Smooth muscle cell (in vitro differentiated cells): Measurements from ENCODE around the gene OPCML. TPM values are rescaled to one million over a fixed set of nuclear protein-coding genes. Genes with fewer than 3 reads are reported as not detected.
A peak's percentile ranks its signal among the peaks of the same experiment; 100 is the strongest.

Experiments used
- DNase-seq: peaks from one replicate; lab custom pipeline; 2025; ENCODE audit not compliant: unreplicated experiment; lab: John Stamatoyannopoulos, UW
- H2AFZ ChIP-seq: fragments of 200-600 bp; sonication (generic); 2 replicates; pipeline ENCODE4 v1.6.0; 2016; ENCODE audit warnings: antibody characterized with exemption, low read depth, mild to moderate bottlenecking
- H3F3A ChIP-seq: fragments of 200-600 bp; sonication (generic); 2 replicates; pipeline ENCODE4 v1.6.0; 2017; ENCODE audit warnings: antibody characterized with exemption, low read depth
- H3K27ac ChIP-seq: fragments of 200-600 bp; sonication (generic); 2 replicates; pipeline ENCODE4 v1.5.1; 2016; ENCODE audit warnings: low read depth, mild to moderate bottlenecking
- H3K27me3 ChIP-seq: fragments of 200-600 bp; sonication (generic); 2 replicates; pipeline ENCODE4 v1.6.1; 2016; ENCODE audit warnings: low read depth, mild to moderate bottlenecking
- H3K36me3 ChIP-seq: fragments of 200-600 bp; sonication (generic); 2 replicates; pipeline ENCODE4 v1.5.1; 2016; ENCODE audit warnings: low read depth
- H3K4me1 ChIP-seq: fragments of 200-600 bp; sonication (generic); 2 replicates; pipeline ENCODE4 v1.5.1; 2016; ENCODE audit warnings: low read depth
- H3K4me2 ChIP-seq: fragments of 200-600 bp; sonication (generic); 2 replicates; pipeline ENCODE4 v1.6.0; 2016; ENCODE audit warnings: mild to moderate bottlenecking
- H3K4me3 ChIP-seq: fragments of 200-600 bp; sonication (generic); 2 replicates; pipeline ENCODE4 v1.5.1; 2016; ENCODE audit warnings: mild to moderate bottlenecking
- H3K79me2 ChIP-seq: fragments of 200-600 bp; sonication (generic); 2 replicates; pipeline ENCODE4 v1.6.0; 2016; ENCODE audit warnings: low read depth, mild to moderate bottlenecking
- H3K9ac ChIP-seq: fragments of 200-600 bp; sonication (generic); 2 replicates; pipeline ENCODE4 v1.6.0; 2016; ENCODE audit warnings: low read depth
- H3K9me3 ChIP-seq: fragments of 200-600 bp; sonication (generic); replicated peaks from 2 replicates; pipeline ENCODE4 v1.5.1; 2016; ENCODE audit warnings: low read depth
- H4K20me1 ChIP-seq: fragments of 200-600 bp; sonication (generic); 2 replicates; pipeline ENCODE4 v1.6.0; 2016; ENCODE audit warnings: low read depth
- WGBS: methylation state at CpG from one replicate; pipeline ENCODE4 v1.1.7; 2016; ENCODE audit warnings: low lambda C conversion rate; 5-methylcytosine and 5-hydroxymethylcytosine counted together
- polyA plus RNA-seq: library from polyadenylated mRNA; unstranded; fragments of >200 nt; fragmentation: Nextera tagmentation; extraction: Ambion mirVana; gene quantifications from 2 replicates; pipeline ENCODE4 v1.2.1, GENCODE V29; 2016
- total RNA-seq: library from RNA; depleted of rRNA; stranded (reverse); fragments of >200 nt; gene quantifications from 2 replicates; pipeline ENCODE4 v1.2.3, GENCODE V29; 2014
- TF ChIP-seq, protein P1 (sequence below): fragments of 200-600 bp; sonication (generic); IDR thresholded peaks from 2 replicates; pipeline ENCODE4 v1.5.1; 2017; ENCODE audit warnings: borderline replicate concordance, mild to moderate bottlenecking, antibody characterized with exemption; ENCODE audit not compliant: insufficient read depth, poor library complexity, severe bottlenecking

Gene OPCML
- total and polyA plus RNA-seq, 2 experiments from 2014 or later, result 0.42 to 0.58 TPM

DNA sequence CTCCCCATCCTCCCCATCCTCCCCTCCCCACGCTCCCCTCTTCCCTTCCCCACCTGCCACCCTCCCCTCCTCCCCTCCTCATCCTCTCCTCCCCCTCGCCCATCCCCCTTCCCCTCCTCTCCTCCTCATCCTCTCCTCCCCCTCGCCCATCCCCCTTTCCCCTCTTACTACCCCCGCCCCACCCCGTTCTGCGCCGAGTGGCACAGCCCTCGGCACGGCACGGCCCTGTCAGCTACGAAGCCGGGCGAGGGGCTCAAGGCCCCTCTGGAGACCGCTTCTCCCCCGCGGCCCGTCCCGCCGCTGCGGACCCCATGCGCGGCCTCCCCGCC, 449.9 kb downstream of the OPCML start:
- Histone ChIP-seq H3K79me2 (no peaks in the 10 kb centered on the region), H3K4me3 (peak overlapping the region; percentile 57), H3K27me3 (peaks cover 89% of the 10 kb centered on the region), H4K20me1 (no peaks in the 10 kb centered on the region), H3K27ac (no peak overlapping the region), H3F3A (no peaks in the 10 kb centered on the region), H3K4me2 (peak overlapping the region; percentile 82), H3K4me1 (no peaks in the 10 kb centered on the region), H3K9ac (no peak overlapping the region), H2AFZ (no peak overlapping the region), H3K36me3 (no peaks in the 10 kb centered on the region), H3K9me3 (no peaks in the 10 kb centered on the region)
- TF ChIP-seq, protein P1, sequence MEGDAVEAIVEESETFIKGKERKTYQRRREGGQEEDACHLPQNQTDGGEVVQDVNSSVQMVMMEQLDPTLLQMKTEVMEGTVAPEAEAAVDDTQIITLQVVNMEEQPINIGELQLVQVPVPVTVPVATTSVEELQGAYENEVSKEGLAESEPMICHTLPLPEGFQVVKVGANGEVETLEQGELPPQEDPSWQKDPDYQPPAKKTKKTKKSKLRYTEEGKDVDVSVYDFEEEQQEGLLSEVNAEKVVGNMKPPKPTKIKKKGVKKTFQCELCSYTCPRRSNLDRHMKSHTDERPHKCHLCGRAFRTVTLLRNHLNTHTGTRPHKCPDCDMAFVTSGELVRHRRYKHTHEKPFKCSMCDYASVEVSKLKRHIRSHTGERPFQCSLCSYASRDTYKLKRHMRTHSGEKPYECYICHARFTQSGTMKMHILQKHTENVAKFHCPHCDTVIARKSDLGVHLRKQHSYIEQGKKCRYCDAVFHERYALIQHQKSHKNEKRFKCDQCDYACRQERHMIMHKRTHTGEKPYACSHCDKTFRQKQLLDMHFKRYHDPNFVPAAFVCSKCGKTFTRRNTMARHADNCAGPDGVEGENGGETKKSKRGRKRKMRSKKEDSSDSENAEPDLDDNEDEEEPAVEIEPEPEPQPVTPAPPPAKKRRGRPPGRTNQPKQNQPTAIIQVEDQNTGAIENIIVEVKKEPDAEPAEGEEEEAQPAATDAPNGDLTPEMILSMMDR, result no peak
- DNase-seq, result no peak
- no CpG with 5 or more reads among the region's 23 CpGs for WGBS

DNA sequence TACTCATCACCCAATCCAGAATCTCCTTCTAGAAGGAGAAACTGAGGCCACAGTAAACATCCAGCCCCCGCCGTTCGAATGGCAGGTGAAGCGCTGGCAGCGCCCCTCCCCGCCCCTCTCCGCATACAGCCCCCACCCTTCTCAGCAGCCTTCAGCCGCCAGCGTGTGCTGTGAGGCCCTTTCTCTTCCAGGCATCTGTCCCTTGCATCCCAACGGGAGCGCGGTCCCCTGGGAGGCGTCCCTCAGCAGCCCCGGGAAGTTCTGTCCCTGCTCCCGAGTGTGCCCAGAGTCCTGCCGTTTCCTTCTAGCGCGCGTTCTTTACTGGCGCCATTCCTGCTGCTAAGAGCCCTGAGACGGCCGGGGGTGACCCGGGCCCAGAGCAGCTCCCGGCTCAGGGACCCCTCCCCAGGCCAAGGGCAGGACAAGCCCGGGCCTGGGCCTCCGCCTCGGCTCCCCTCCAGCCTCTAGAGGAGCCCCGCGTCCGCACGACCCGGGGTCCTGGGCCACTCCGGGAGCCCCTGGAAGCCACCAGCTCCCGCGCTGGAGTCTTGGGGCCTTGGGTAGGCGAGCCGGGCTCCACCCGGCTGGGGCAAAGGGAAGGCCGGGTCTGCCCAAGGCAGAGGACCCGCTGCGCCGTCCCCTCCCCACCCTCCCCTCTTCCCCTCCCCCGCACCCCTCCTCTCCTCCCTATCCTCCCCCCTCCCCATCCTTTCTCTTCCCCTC, 450.4 kb downstream of the OPCML start:
- Histone ChIP-seq H3K4me3 (no peak overlapping the region), H3K79me2 (no peaks in the 10 kb centered on the region), H3K4me1 (no peaks in the 10 kb centered on the region), H4K20me1 (no peaks in the 10 kb centered on the region), H3K9me3 (no peaks in the 10 kb centered on the region), H3K27ac (no peak overlapping the region), H3K9ac (no peak overlapping the region), H3K4me2 (no peak overlapping the region), H3K27me3 (peaks cover 89% of the 10 kb centered on the region), H3K36me3 (no peaks in the 10 kb centered on the region), H3F3A (no peaks in the 10 kb centered on the region), H2AFZ (no peak overlapping the region)
- TF ChIP-seq, protein P1, result no peak
- no peak for DNase-seq
- WGBS, result 53% methylated on average over 32 of the region's 43 CpGs

DNA sequence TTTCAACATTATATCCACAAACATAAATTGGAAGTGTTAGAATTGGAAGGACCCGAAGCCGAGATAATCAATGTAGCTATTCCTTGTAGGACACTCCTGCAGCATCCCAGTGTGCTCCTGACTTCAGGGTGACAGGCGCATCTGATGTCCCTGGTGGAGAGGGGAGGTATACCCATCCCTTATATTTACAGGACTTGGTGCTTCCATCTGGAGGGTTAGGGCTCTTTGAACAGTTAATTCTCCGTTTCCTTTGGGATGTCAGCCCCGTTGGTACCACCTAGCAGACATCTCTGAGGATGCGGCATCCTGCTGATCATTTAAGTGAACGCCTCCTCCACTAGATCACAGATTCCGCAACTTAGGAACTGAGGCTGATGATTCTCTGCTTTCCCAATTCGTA, 451.3 kb downstream of the OPCML start:
- H2AFZ ChIP-seq, result no peak overlapping the region
- H3K9ac ChIP-seq, result no peak overlapping the region
- H3K79me2 ChIP-seq, result no peaks in the 10 kb centered on the region
- no peaks in the 10 kb centered on the region for H4K20me1 ChIP-seq
- H3K4me3 ChIP-seq, result no peak overlapping the region
- no peaks in the 10 kb centered on the region for H3F3A ChIP-seq
- H3K4me2 ChIP-seq, result no peak overlapping the region
- no peak for DNase-seq
- H3K27ac ChIP-seq, result no peak overlapping the region
- 69% methylated on average over 9 of the region's 9 CpGs for WGBS
- TF ChIP-seq, protein P1, result no peak
- H3K27me3 ChIP-seq, result peaks cover 89% of the 10 kb centered on the region
- no peaks in the 10 kb centered on the region for H3K4me1 ChIP-seq
- no peaks in the 10 kb centered on the region for H3K9me3 ChIP-seq
- no peaks in the 10 kb centered on the region for H3K36me3 ChIP-seq
